H1 (cell line): ENCODE measurements around the gene RABEP1. TPM values are rescaled to one million over a fixed set of nuclear protein-coding genes. Genes with fewer than 3 reads are reported as not detected.

Experiments used
- CTCF ChIA-PET: fragments of 300-600 bp; sonication (Branson Sonifier 250); formaldehyde crosslinking; loops from one replicate; lab custom pipeline; 2021; ENCODE audit not compliant: partially characterized antibody; lab: Charles Lee
- POLR2A ChIA-PET: fragments of 300-600 bp; sonication (Branson Sonifier 250); formaldehyde crosslinking; loops from one replicate; lab custom pipeline; 2021; ENCODE audit warnings: inconsistent platforms; ENCODE audit not compliant: partially characterized antibody; lab: Charles Lee
- DNase-seq, 2 experiments: peaks; one replicate each; pipeline versions ENCODE4 v3.0.0 to v3.0.0-alpha.2; 2010 to 2022; ENCODE audit warnings: low spot score in 2 of 2, low read depth in 1 of 2, mixed read lengths in 1 of 2
- FAIRE-seq: peaks from 2 replicates; lab custom pipeline; 2011; peaks lifted over from hg19 to GRCh38; lab: Jason Lieb, UNC
- H2AFZ ChIP-seq: 2 replicates; pipeline ENCODE4 v1.8.1; 2012; ENCODE audit warnings: low read length, inconsistent platforms
- H2AK5ac ChIP-seq: 2 replicates; pipeline ENCODE4 v1.6.1; 2013; ENCODE audit warnings: low read depth, low read length
- H2BK120ac ChIP-seq: replicated peaks from 2 replicates; pipeline ENCODE3; 2013; ENCODE audit warnings: low read depth, low read length, inconsistent platforms
- H2BK12ac ChIP-seq: 2 replicates; pipeline ENCODE4 v1.6.1; 2013; ENCODE audit warnings: low read depth, low read length
- H2BK15ac ChIP-seq: 2 replicates; pipeline ENCODE4 v1.6.1; 2013; ENCODE audit warnings: low read length
- H2BK20ac ChIP-seq: 2 replicates; pipeline ENCODE4 v1.6.1; 2013; ENCODE audit warnings: low read length
- H2BK5ac ChIP-seq: 2 replicates; pipeline ENCODE4 v1.6.1; 2013; ENCODE audit warnings: low read depth, low read length
- H3K14ac ChIP-seq: 2 replicates; pipeline ENCODE4 v1.6.1; 2013; ENCODE audit warnings: inconsistent platforms; ENCODE audit not compliant: insufficient read length
- H3K18ac ChIP-seq: 2 replicates; pipeline ENCODE4 v1.6.1; 2013; ENCODE audit warnings: low read length; ENCODE audit errors: extremely low read depth
- H3K23ac ChIP-seq: 2 replicates; pipeline ENCODE4 v1.6.1; 2013; ENCODE audit warnings: inconsistent platforms; ENCODE audit not compliant: insufficient read length
- H3K23me2 ChIP-seq: 2 replicates; pipeline ENCODE4 v1.6.1; 2013; ENCODE audit warnings: low read depth, low read length
- H3K27ac ChIP-seq: 2 replicates; pipeline ENCODE4 v1.6.1; 2011; ENCODE audit warnings: low read depth, low read length, inconsistent platforms
- H3K27me3 ChIP-seq, 4 experiments: replicated peaks in 1 of 4; 1 replicate in 1 of 4; 2 replicates in 3 of 4; pipeline versions ENCODE4 v1.6.1 to v1.8.1; 2011 to 2013; ENCODE audit warnings: low read length in 3 of 4, mild to moderate bottlenecking in 3 of 4, inconsistent platforms in 2 of 4, mixed read lengths in 2 of 4, moderate library complexity in 1 of 4; ENCODE audit not compliant: control insufficient read depth in 3 of 4, insufficient read depth in 3 of 4; ENCODE audit errors: extremely low read depth in 1 of 4
- H3K36me3 ChIP-seq, 4 experiments: 2 replicates each; pipeline versions ENCODE4 v1.6.1 to v1.8.1; 2011 to 2013; ENCODE audit warnings: mild to moderate bottlenecking in 4 of 4, low read length in 3 of 4, moderate library complexity in 2 of 4, control low read depth in 1 of 4, inconsistent platforms in 1 of 4; ENCODE audit not compliant: insufficient read depth in 4 of 4, control insufficient read depth in 2 of 4
- H3K4ac ChIP-seq: replicated peaks from 2 replicates; pipeline ENCODE3; 2013; ENCODE audit warnings: low read length, low read depth, mixed read lengths, inconsistent platforms; ENCODE audit not compliant: insufficient read length
- H3K4me1 ChIP-seq, 4 experiments: replicated peaks in 1 of 4; 1 replicate in 1 of 4; 2 replicates in 3 of 4; pipeline versions ENCODE4 v1.6.1 to v1.8.1; 2011 to 2013; ENCODE audit warnings: low read length in 3 of 4, inconsistent platforms in 2 of 4, mixed read lengths in 1 of 4; ENCODE audit not compliant: insufficient read depth in 4 of 4, control insufficient read depth in 3 of 4
- H3K4me2 ChIP-seq, 2 experiments: 2 replicates each; pipeline versions ENCODE4 v1.6.1 to v1.8.1; 2011 to 2013; ENCODE audit warnings: low read depth in 2 of 2, low read length in 2 of 2, control low read depth in 1 of 2, inconsistent platforms in 1 of 2, mild to moderate bottlenecking in 1 of 2; ENCODE audit not compliant: insufficient read depth in 1 of 2
- H3K4me3 ChIP-seq, 4 experiments: fragments of 200-600, 300-600 bp in 1 of 4; sonication (generic), shearing (Covaris generic), sonication (Bioruptor Twin) in 1 of 4; 2 replicates each; pipeline versions ENCODE4 v1.5.1 to v1.8.1; 2011 to 2016; ENCODE audit warnings: low read length in 4 of 4, low read depth in 3 of 4, control low read depth in 2 of 4, inconsistent platforms in 2 of 4, mild to moderate bottlenecking in 2 of 4, mixed read lengths in 1 of 4, moderate library complexity in 1 of 4; ENCODE audit not compliant: insufficient read depth in 2 of 4; ENCODE audit errors: extremely low read depth in 1 of 4
- H3K56ac ChIP-seq: replicated peaks from 2 replicates; pipeline ENCODE3; 2013; ENCODE audit warnings: low read depth, mild to moderate bottlenecking, mixed read lengths, low read length, inconsistent platforms; ENCODE audit not compliant: insufficient read length
- H3K79me1 ChIP-seq: 2 replicates; pipeline ENCODE4 v1.6.1; 2013; ENCODE audit warnings: low read depth, low read length, control low read depth
- H3K79me2 ChIP-seq, 2 experiments: 2 replicates each; pipeline versions ENCODE4 v1.6.1 to v1.8.1; 2012 to 2013; ENCODE audit warnings: low read length in 2 of 2, mild to moderate bottlenecking in 2 of 2, inconsistent platforms in 1 of 2; ENCODE audit not compliant: insufficient read depth in 2 of 2, control insufficient read depth in 1 of 2
- H3K9ac ChIP-seq, 4 experiments: replicated peaks in 1 of 4; 1 replicate in 1 of 4; 2 replicates in 3 of 4; pipeline versions ENCODE4 v1.6.1 to v1.8.1; 2011 to 2013; ENCODE audit warnings: low read depth in 3 of 4, low read length in 3 of 4, control low read depth in 2 of 4, mild to moderate bottlenecking in 2 of 4, moderate library complexity in 2 of 4, inconsistent platforms in 1 of 4; ENCODE audit errors: extremely low read depth in 1 of 4
- H3K9me3 ChIP-seq, 2 experiments: 2 replicates each; pipeline versions ENCODE4 v1.6.1 to v1.8.1; 2012 to 2013; ENCODE audit warnings: mild to moderate bottlenecking in 2 of 2, moderate library complexity in 2 of 2, control low read depth in 1 of 2, inconsistent platforms in 1 of 2, low read depth in 1 of 2, low read length in 1 of 2, mixed read lengths in 1 of 2; ENCODE audit not compliant: insufficient read depth in 2 of 2
- H4K20me1 ChIP-seq, 2 experiments: replicated peaks in 1 of 2; 2 replicates each; pipeline versions ENCODE3 to v1.8.1; 2011 to 2013; ENCODE audit warnings: inconsistent platforms in 2 of 2, low read length in 2 of 2, mild to moderate bottlenecking in 1 of 2; ENCODE audit not compliant: insufficient read depth in 2 of 2, control insufficient read depth in 1 of 2
- H4K5ac ChIP-seq: 2 replicates; pipeline ENCODE4 v1.6.1; 2013; ENCODE audit warnings: low read length, low read depth, mixed read lengths, inconsistent platforms; ENCODE audit not compliant: insufficient read length
- H4K8ac ChIP-seq: 2 replicates; pipeline ENCODE4 v1.8.0; 2013; ENCODE audit warnings: mild to moderate bottlenecking, moderate library complexity, low read length, inconsistent platforms; ENCODE audit not compliant: insufficient read depth; ENCODE audit errors: extremely low read depth
- H4K91ac ChIP-seq: replicated peaks from 2 replicates; pipeline ENCODE3; 2013; ENCODE audit warnings: low read length, mixed read lengths, inconsistent platforms; ENCODE audit not compliant: insufficient read length
- ASH2L ChIP-seq: fragments of 200-600, 300-600 bp; sonication (generic); IDR thresholded peaks from one replicate; pipeline ENCODE4 v1.7.1; 2017; ENCODE audit warnings: low read length
- CBX8 ChIP-seq: fragments of 300-800, 300-1000 bp; sonication (generic); IDR thresholded peaks from 2 replicates; pipeline ENCODE4 v1.7.1; 2016; ENCODE audit warnings: low read depth, low read length, borderline replicate concordance
- KDM4A ChIP-seq: IDR thresholded peaks from one replicate; pipeline ENCODE4 v1.7.1; 2012; ENCODE audit warnings: low read depth, mild to moderate bottlenecking, moderate library complexity, low read length, inconsistent platforms; ENCODE audit not compliant: severe bottlenecking
- KDM5A ChIP-seq: fragments of 200-600 bp; IDR thresholded peaks from 2 replicates; pipeline ENCODE4 v1.7.1; 2012; ENCODE audit warnings: mild to moderate bottlenecking, low read length, inconsistent platforms, mixed read lengths
- NANOG ChIP-seq: IDR thresholded peaks from 2 replicates; pipeline ENCODE4 v1.6.1; 2011; ENCODE audit warnings: low read length, low read depth, mild to moderate bottlenecking, inconsistent platforms; ENCODE audit not compliant: insufficient read depth, poor library complexity, severe bottlenecking
- NRF1 ChIP-seq: IDR thresholded peaks from 2 replicates; pipeline ENCODE4 v1.6.1; 2011; ENCODE audit warnings: mild to moderate bottlenecking, low read depth, low read length, improper control_type of control experiment
- SAP30 ChIP-seq: fragments of 300-600 bp; sonication (generic); IDR thresholded peaks from 2 replicates; pipeline ENCODE4 v1.7.1; 2012; ENCODE audit warnings: low read length, moderate library complexity, mild to moderate bottlenecking, inconsistent platforms; ENCODE audit not compliant: insufficient read depth, insufficient replicate concordance
- SIX5 ChIP-seq: IDR thresholded peaks from 2 replicates; pipeline ENCODE4 v1.6.1; 2011; ENCODE audit warnings: mild to moderate bottlenecking, low read depth, low read length
- TAF1 ChIP-seq: IDR thresholded peaks from 2 replicates; pipeline ENCODE4 v1.6.1; 2011; ENCODE audit warnings: mild to moderate bottlenecking, low read depth, low read length
- whole genome bisulfite sequencing, 2 experiments: shearing (Covaris generic) in 1 of 2; methylation state at CpG; one replicate each; pipeline versions ENCODE4 v1.1.6 to v1.1.7; 2013 to 2015; ENCODE audit warnings: low lambda C conversion rate in 2 of 2, mixed read lengths in 2 of 2, inconsistent platforms in 1 of 2, low coverage in 1 of 2, missing lambda C conversion rate in 1 of 2; ENCODE audit not compliant: insufficient replicate concordance in 2 of 2, insufficient coverage in 1 of 2, insufficient read length in 1 of 2; ENCODE audit errors: extremely low coverage in 1 of 2, missing lambda C conversion rate in 1 of 2; 5-methylcytosine and 5-hydroxymethylcytosine counted together
- polyA plus RNA-seq, 7 experiments: library from polyadenylated mRNA; depleted of rRNA in 3 of 7; stranded (reverse) in 5 of 7; unstranded in 2 of 7; fragments of >200 nt in 5 of 7; fragments of 200-250 nt in 2 of 7; gene quantifications; 1 replicate in 5 of 7; 2 replicates in 1 of 7; 4 replicates in 1 of 7; pipeline versions ENCODE4 v1.2.1 to v1.2.3, GENCODE V29; 2011 to 2013; ENCODE audit warnings: missing spikeins in 2 of 7, mixed read lengths in 2 of 7
- total RNA-seq: library from RNA; stranded (reverse); fragmentation: NEBNext Ultra II Directional; extraction: Animal tissue kit (Norgen Biotek cat#: 25700); gene quantifications from 2 replicates; pipeline ENCODE4 v1.2.1, GENCODE V29; 2021
- TF ChIP-seq, protein P1 (sequence below): IDR thresholded peaks from 2 replicates; pipeline ENCODE4 v1.6.1; 2012; ENCODE audit warnings: low read length, inconsistent platforms

RABEP1 gene
- total and polyA plus RNA-seq, 2 of the 8 experiments (the other 6 are each of a cell fraction or from before 2014, with no cell fraction given) = 8.5 to 52.3 TPM

DNA sequence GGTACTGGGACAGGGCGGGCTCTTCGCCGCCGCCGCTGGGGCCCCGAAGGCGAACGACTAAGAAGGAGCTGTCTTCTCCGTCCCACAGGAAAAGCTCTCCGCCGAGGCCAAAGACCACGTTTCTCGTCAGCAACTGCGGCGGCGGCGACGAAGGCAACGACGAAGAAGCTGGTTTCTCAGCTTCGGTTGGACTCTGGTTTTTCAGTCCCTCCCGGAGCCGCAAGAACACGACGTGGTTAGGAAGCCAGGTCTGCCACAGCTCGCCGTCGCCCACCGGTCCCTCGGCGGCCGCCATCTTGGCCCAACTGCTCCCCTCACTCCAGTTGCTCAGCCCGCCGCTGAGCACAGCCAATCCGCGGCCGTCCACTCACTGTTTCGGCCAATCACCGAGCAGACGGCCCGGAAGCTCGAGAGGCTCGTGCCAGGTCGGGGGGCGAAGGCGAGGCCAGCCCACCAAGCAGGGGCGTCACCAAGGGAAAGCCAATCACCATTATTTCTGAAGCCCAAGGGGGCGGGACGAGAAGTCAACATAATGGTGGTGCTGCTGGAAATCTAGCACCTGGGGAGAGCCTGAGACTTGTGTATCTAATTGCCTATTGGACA, 137.4 kb downstream of the RABEP1 start, which contains the start of gene NUP88:
Gene NUP88, minus strand, starts transcription at position 307 of the 603 bp plus-strand sequence. Its CDS starts 12 bp downstream, at position 295.
- Histone ChIP-seq H3K79me1 (peaks cover 9% of the 10 kb centered on the region; the same call in 1 of the 2 replicates), H2BK5ac (peak within 1 kb of the TSS; percentile 96), H3K18ac (peak within 1 kb of the TSS; percentile 97; the same call in 1 of the 2 replicates), H3K14ac (no peak within 1 kb of the TSS), H4K5ac (peak within 1 kb of the TSS; percentile 84), H3K23ac (no peak within 1 kb of the TSS), H3K4me2 (peak within 1 kb of the TSS; percentile 55 to 94), H4K91ac (peak within 1 kb of the TSS; percentile 96), H3K27ac (peak within 1 kb of the TSS; percentile 95), H3K56ac (peak within 1 kb of the TSS; percentile 83), H2BK20ac (no peak within 1 kb of the TSS), H2AK5ac (no peak within 1 kb of the TSS; the same call in 1 of the 2 replicates), H3K27me3 (no peaks in the 10 kb centered on the region), H3K4me3 (peak within 1 kb of the TSS; percentile 67 to 99 (median 97)), H3K4ac (peak within 1 kb of the TSS; percentile 27), H3K36me3 (peaks cover 17 to 59% (median 31%) of the 10 kb centered on the region in 4 experiments), H2BK120ac (peak within 1 kb of the TSS; percentile 58), H4K8ac (peak within 1 kb of the TSS; percentile 99; the same call in 1 of the 2 replicates), H3K79me2 (peaks cover 23 to 72% of the 10 kb centered on the region in 2 experiments), H3K9me3 (no peaks in the 10 kb centered on the region), H4K20me1 (peaks cover 4% of the 10 kb centered on the region in 2 experiments), H2BK15ac (no peak within 1 kb of the TSS; the same call in 1 of the 2 replicates), H3K9ac (peak within 1 kb of the TSS; percentile 92 to 99 (median 98)), H3K4me1 (peaks cover 0 to 4% (median 2%) of the 10 kb centered on the region in 4 experiments; a peak in 3 of 7 replicates), H2BK12ac (peak within 1 kb of the TSS; percentile 98), H2AFZ (peak within 1 kb of the TSS; percentile 100), H3K23me2 (peaks cover 5% of the 10 kb centered on the region)
- ChIA-PET CTCF (interaction anchor here (1.8 kb wide), 1 partner anchor 12 kb away, joined by 7 read pairs; no protein-coding TSS in a partner anchor), POLR2A (interaction anchor here (0.7 to 11.3 kb wide), 21 partner anchors 8 to 84 kb away, joined by 3 to 225 read pairs (median 5); partner anchors contain the start of genes C1QBP, DERL2, DHX33 and MIS12)
- DNase-seq = peak; percentile 91 to 93
- FAIRE-seq = peak; percentile 70
- 1% methylated on average over 48 of the region's 49 CpGs; no CpG with 5 or more reads in 1 of the 2 experiments for WGBS, 2 experiments
- TF ChIP-seq TAF1 (peak; percentile 88), NANOG (no peak), KDM4A (no peak), KDM5A (peak; percentile 94), CBX8 (no peak), ASH2L (peak; percentile 29), SIX5 (no peak), SAP30 (no peak), NRF1 (no peak)
- TF ChIP-seq, protein P1, sequence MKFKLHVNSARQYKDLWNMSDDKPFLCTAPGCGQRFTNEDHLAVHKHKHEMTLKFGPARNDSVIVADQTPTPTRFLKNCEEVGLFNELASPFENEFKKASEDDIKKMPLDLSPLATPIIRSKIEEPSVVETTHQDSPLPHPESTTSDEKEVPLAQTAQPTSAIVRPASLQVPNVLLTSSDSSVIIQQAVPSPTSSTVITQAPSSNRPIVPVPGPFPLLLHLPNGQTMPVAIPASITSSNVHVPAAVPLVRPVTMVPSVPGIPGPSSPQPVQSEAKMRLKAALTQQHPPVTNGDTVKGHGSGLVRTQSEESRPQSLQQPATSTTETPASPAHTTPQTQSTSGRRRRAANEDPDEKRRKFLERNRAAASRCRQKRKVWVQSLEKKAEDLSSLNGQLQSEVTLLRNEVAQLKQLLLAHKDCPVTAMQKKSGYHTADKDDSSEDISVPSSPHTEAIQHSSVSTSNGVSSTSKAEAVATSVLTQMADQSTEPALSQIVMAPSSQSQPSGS = no peak
